Stimulated activated naive CD8-positive, alpha-beta T cell treated with anti-CD3 and anti-CD28 coated beads, Interleukin-15, amount 100 ng/mL, for 72 hours (primary cell): Measurements from ENCODE around the gene GPS1.

Source experiments
- ATAC-seq: fragments of 150-1000 bp; cut with Tn5 transposase; 2 replicates; pipeline ENCODE4 v1.10.0; 2021; ENCODE audit warnings: mild to moderate bottlenecking, moderate library complexity
- DNase-seq, 2 donors: peaks; one replicate each; pipeline ENCODE4 v3.0.0; 2021 to 2022
- H3K27ac Mint-ChIP-seq, 2 donors: one replicate each; pipeline ENCODE4 v1.8.0; 2022; ENCODE audit warnings: mild to moderate bottlenecking in 2 of 2, mixed read lengths in 2 of 2, moderate library complexity in 2 of 2
- H3K27me3 Mint-ChIP-seq: one replicate; pipeline ENCODE4 v1.8.0; 2022; ENCODE audit warnings: mixed read lengths
- H3K4me1 Mint-ChIP-seq: one replicate; pipeline ENCODE4 v1.8.0; 2022; ENCODE audit warnings: mild to moderate bottlenecking, mixed read lengths
- H3K4me3 Mint-ChIP-seq, 2 donors: one replicate each; pipeline ENCODE4 v1.8.0; 2022; ENCODE audit warnings: mild to moderate bottlenecking in 2 of 2, mixed read lengths in 2 of 2, moderate library complexity in 1 of 2
- H3K9me3 Mint-ChIP-seq, 2 donors: one replicate each; pipeline ENCODE4 v1.8.0; 2022; ENCODE audit warnings: mixed read lengths in 2 of 2

GPS1 gene

DNA sequence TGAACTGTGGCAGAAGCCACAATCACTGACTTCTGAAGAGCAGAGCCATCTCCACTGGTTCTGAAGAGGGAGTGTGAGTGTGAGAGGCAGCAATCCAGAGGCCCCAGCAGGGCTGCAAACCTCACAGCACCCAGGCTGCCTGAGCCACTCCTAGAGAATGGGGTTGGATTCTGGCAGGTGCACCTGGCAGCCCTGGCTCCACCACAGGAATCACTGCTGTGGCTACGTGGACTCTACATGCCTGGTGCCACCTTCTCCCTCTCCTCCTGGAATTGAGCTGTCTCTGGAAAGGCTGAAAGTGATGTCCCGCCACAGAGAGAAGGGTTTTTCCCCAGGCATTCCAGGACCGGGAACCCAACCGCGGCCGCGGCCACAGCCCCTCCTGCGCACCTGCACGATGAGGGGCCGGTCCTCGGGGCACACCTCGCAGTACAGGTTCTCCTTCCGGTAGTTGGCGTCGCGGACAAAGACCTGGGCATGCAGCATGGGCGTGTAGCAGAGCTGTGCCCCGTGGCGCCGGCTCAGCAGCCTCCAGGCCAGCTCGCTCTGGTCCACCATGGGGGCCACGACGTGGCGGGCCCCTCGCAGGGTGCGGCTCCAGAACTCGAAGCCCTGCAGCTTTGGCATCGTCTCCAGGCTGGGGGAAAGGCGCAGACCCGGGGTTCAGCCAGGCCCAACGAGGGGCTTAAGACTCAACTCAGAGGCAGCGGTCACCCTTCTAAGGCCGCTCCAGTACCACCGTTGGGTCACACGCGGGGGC, 12.9 kb downstream of the GPS1 start:
- Mint-ChIP-seq H3K27ac (peak overlapping the region in 1 of 2 donors; percentile 67), H3K4me3 (peak overlapping the region; percentile 64 to 84), H3K9me3 (no peaks in the 10 kb centered on the region), H3K27me3 (no peaks in the 10 kb centered on the region), H3K4me1 (peaks cover 29% of the 10 kb centered on the region)
- ATAC-seq (no peak), DNase-seq (no peak)

DNA sequence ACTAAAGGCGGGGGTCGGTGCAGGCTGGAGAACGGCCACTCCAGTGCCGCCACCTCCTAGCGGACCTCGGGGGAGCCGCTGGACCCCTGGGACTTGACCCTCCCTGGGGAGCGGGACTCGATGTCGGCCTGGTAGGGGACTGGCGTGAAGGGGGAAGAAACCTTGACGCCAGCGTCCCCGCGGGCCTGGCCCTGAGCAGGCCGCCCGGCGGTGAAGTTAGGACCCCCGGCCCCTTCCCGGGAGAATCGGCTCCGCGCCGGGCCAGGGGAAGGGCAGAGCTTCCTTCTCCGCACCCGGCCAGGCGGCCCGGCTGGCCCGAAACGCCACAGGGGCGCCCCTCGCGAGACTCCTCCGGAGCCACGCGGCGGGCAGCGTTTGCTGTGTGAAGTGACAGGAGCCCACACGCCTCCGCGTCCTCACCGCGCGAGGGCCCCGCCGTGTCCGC, 13.5 kb downstream of the GPS1 start:
- no peak for DNase-seq
- H3K27ac Mint-ChIP-seq = peak overlapping the region in 1 of 2 donors; percentile 67

DNA sequence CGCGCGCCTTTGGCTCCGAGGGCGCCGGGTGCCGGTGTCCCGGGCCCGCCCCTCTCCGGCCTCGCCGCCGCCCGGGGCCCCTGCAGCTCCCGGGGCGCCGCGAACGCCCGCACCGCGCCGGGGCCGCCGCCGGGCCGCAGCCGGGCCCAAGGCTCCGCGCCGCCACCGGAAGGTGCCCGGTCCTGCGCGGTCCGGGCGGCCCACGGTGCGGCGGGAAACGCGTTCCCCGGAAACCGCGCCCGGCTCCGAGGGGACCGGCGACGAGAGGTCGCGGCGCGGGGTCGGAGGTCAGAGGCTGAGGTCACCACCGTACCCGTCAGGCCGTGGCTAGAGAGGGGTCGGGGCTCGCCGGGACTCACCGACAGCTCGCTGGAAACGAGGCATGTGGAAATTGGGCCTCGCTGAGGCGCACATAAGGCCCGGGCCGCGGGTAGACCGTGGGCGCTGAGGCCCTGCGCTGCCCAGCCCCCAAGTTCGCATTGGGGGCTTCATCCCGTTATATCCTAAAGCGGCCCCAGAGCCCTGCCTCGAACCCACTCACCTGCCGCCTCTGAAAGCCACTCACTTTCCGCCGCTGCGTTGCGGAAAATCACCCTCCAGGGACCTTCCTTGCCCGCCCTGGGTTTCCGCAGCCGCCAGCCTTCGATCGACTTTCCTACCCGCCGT, 14.1 kb downstream of the GPS1 start, which contains the start of gene DUS1L:
TSS of gene DUS1L (minus strand) at position 167 of the 666 bp plus-strand sequence. CDS start 745 bp downstream, outside the sequence.
- ATAC-seq = peak; percentile 93
- H3K27ac Mint-ChIP-seq = peak within 1 kb of the TSS; percentile 93 to 97
- peak within 1 kb of the TSS; percentile 89 to 91 for H3K4me3 Mint-ChIP-seq
- H3K9me3 Mint-ChIP-seq = no peaks in the 10 kb centered on the region
- peak; percentile 77 to 79 for DNase-seq
- peaks cover 25% of the 10 kb centered on the region for H3K4me1 Mint-ChIP-seq
- no peaks in the 10 kb centered on the region for H3K27me3 Mint-ChIP-seq

More for the DNA sequence above, 13.5 kb downstream of the GPS1 start:
- Mint-ChIP-seq H3K9me3 (no peaks in the 10 kb centered on the region), H3K27me3 (no peaks in the 10 kb centered on the region), H3K4me1 (peaks cover 29% of the 10 kb centered on the region), H3K4me3 (peak overlapping the region; percentile 64 to 84)
- peak; percentile 59 for ATAC-seq

DNA sequence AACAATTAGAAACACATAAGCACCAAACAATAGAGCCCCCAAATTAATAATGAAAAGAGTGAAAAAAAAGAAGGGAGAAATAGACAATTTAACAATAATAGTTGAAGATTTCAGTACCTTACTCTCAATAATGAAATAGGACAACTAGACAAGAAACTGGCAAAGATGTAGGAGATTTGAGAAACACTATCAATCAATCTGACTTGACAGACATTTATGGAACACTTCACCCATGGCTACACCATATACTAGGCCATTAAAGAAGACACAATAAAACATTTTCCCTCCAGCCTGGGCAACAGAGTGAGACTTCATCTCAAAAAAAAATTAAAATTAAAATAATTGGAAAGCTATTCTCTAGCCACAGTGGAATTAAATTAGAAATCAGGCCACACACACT, 18.9 kb downstream of the GPS1 start:
- Mint-ChIP-seq H3K9me3 (no peaks in the 10 kb centered on the region), H3K4me3 (no peak overlapping the region), H3K27me3 (no peaks in the 10 kb centered on the region), H3K27ac (peak overlapping the region in 1 of 2 donors; percentile 23), H3K4me1 (peaks cover 8% of the 10 kb centered on the region)
- DNase-seq (no peak), ATAC-seq (no peak)

DNA sequence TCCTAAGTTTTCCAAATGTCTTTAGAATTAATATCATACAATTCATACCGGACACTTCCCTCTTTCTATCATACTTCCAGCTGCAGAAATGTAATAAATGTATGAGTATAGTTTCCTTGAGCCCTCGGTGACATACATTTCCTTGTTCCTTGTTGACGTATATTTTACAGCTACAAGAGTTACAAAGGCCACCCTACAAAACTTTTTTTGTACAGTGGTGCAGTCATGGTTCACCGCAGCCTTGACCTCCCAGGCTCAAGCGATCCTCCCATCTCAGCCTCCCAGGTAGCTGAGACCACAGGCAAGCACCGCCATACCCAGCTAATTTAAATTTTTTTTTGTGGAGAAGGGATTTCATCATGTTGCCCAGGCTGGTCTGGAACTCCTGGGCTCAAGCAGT, 21.1 kb downstream of the GPS1 start:
- Mint-ChIP-seq H3K4me3 (no peak overlapping the region), H3K27me3 (no peaks in the 10 kb centered on the region), H3K4me1 (no peaks in the 10 kb centered on the region), H3K27ac (no peak overlapping the region), H3K9me3 (no peaks in the 10 kb centered on the region)
- ATAC-seq = no peak
- DNase-seq = no peak

DNA sequence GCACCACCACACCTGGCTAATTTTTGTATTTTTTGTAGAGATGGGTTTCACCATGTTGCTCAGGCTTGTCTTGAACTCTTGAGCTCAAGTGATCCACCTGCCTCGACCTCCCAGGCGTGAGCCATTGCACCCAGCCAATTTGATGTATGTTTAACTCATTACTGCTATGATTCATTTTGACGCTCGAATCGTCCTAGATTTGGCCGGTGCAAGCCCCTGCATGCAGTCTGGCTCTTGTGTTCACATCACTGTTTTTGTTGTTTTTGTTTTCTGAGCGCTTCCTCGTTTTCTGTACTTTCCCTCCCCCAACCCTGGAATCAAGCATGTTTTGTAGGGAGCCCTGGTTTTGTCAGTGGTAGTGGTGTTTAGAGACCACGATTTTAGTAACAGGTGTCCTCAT, 21.7 kb downstream of the GPS1 start:
- Mint-ChIP-seq H3K9me3 (no peaks in the 10 kb centered on the region), H3K4me1 (no peaks in the 10 kb centered on the region), H3K27ac (no peak overlapping the region), H3K27me3 (no peaks in the 10 kb centered on the region), H3K4me3 (no peak overlapping the region)
- ATAC-seq = no peak
- DNase-seq = no peak

DNA sequence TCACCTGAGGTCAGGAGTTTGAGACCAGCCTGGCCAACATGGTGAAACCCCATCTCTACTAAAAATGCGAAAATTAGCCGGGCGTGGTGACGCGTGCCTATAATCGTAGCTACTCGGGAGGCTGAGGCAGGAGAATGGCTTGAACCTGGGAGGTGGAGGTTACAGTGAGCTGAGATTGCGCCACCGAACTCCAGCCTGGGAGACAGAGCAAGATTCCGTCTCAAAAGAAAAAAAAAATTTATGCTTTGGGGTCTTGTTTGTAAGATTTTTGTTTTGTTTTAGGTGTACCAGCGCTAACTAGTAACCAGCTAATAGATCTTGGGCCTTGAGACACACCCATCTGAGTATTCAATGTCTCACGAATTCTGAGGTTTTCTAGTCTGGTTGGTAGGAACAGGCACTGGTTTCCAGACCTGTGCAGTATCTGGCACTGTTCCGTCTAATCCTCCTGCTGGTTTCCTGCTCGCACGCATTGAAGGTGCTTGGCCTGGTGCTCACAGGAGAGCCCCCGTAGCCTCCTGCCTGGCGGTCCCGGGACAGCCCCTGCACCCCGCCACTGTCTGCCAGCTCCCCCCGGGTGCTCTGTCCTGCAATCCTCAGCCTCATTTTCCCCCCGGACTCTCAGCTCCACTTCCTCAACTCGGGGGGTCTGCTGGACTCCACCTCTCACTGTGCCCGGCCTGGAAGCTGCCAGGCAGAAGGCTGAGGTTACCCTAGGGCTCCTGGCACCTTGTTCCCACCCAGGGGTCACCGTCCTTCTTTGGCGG, 24.5 kb downstream of the GPS1 start:
- no peaks in the 10 kb centered on the region for H3K27me3 Mint-ChIP-seq
- ATAC-seq (no peak), DNase-seq (no peak)
- no peak overlapping the region for H3K4me3 Mint-ChIP-seq
- no peaks in the 10 kb centered on the region for H3K4me1 Mint-ChIP-seq
- no peak overlapping the region for H3K27ac Mint-ChIP-seq
- H3K9me3 Mint-ChIP-seq = no peaks in the 10 kb centered on the region

DNA sequence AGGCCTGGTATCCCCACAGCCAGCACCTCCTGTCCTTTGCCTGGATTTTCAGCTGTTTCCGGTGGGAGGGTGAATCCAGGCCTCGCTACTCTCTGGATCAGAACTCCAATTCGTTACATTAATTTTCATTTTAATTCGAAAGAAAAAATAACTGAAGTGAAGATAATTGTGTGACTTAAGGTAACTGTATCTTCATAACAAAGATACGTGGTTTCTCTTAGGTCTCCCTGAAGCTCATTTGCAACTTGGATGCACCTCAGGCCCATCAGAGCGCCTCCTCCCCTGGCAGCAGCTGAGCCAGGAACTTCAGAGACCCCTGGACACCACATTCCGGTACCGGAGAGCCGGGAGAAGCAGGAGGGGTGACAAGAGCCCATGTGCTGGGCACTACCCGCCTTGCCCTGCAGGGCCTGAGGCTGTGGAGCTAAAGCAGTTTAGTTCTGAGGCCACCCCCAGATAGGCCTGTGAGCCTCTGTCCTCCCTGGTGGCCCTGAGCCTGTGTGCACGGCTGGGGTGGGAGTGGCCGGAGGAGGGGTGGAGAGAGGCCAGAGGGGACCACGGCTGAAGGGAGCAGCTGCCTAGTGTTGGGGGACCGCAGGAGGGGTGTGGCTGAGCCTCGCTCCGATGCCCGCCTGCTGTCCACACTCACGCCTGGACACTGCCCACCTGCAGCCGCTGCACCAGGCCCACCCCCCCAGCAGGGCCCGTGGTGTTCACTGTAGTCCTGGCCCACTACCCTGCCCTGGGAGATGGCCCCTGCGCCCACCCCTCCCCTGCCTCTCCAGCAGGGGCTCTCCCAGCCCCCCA, 25.3 kb downstream of the GPS1 start:
- H3K4me1 Mint-ChIP-seq = no peaks in the 10 kb centered on the region

DNA sequence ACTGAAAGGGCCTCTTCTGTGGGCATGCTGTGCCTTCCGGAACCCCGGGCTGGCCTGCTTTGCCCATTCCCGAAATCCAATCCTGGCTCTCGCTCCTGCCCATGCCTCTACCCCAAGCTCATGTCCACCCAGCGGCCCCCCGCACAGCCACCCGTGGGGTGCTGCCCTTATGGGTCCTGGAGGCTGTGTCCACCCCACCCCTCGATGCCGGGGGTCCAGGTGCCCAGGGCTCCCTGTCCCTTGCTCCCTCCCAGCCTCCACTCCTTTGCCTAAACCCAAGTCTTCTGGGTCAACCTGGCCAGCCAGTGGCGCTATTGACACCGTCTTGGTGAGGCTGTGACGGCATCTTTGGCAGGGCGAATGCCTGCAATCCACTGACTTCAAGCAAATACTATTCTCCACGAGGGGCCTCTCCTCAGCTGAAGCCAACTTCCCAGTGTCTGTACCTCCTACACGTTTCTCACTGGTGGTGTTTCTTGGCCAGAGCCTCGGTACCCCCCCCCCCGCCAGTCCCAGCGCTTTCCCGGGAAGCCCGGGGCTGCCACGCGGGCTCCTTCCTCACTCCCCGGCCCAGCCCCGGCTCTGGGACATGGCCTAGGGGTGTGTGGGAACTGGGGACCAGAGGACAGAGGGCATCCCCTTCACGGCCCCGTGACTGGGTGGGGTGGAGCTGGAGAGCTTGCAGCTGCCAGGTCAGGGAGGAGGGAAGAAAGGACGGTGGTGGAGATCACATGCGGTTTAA, 26.1 kb downstream of the GPS1 start:
- Mint-ChIP-seq H3K4me3 (no peak overlapping the region), H3K27ac (no peak overlapping the region)
- peak; percentile 14 for ATAC-seq

More for the DNA sequence above, 25.3 kb downstream of the GPS1 start:
- Mint-ChIP-seq H3K27ac (no peak overlapping the region), H3K27me3 (no peaks in the 10 kb centered on the region), H3K9me3 (no peaks in the 10 kb centered on the region), H3K4me3 (no peak overlapping the region)
- ATAC-seq (peak; percentile 30), DNase-seq (no peak)

DNA sequence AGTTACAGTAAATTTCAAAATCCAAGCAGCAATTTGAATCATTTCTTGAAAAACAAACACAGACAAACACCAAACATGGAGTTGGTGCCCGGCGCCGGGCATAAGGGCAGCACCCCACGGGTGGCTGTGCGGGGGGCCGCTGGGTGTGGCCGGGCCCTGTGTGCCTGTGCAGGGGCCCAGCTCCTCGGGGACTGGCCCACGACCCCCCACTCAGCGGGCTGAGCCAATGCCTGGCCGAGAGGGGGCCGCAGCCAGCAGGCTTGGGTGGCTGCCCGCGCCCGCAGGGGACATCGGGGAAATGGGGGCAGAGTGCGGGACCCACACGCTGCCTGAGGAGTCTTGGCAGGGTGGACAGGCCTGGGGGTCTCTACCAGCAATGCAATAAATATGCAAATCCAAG, 26.7 kb downstream of the GPS1 start:
- H3K4me1 Mint-ChIP-seq = no peaks in the 10 kb centered on the region
- H3K4me3 Mint-ChIP-seq = no peak overlapping the region
- no peak overlapping the region for H3K27ac Mint-ChIP-seq
- DNase-seq (no peak), ATAC-seq (no peak)
- no peaks in the 10 kb centered on the region for H3K27me3 Mint-ChIP-seq
- no peaks in the 10 kb centered on the region for H3K9me3 Mint-ChIP-seq

More for the DNA sequence above, 26.1 kb downstream of the GPS1 start:
- H3K27me3 Mint-ChIP-seq = no peaks in the 10 kb centered on the region
- H3K9me3 Mint-ChIP-seq = no peaks in the 10 kb centered on the region
- H3K4me1 Mint-ChIP-seq = no peaks in the 10 kb centered on the region
- DNase-seq = no peak

DNA sequence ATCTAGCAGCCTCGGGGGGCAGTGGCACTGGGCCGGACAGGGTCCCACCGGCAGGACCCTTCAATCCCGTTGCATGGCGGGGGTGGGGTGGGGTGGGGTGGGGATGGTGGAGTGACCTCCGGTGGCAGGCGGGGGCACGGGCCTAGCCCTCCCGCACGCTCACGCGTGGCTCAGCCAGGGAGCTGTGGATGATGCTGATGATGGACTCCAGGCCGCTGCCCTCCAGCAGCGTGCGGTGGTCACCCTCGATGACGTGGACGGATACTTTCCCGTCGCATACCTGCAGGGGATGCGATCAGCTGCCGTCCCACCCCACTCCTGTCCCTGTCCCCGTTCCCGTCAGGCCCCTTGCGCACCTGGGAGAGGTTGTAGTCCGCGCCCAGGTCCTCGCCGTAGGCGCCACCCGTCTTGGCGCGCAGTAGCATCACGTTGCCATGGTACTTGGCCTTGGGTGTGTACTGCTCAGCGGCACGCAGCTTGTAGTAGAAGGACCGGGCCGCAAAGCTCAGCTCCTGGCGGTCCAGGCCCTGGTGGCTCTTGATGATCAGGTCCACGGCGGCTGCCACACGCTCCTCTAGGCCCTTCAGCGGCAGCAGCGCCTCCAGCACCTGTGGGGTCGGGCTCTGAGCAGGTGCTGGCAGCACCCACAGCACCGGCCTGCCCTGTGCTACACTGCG, 27.4 kb downstream of the GPS1 start:
- ATAC-seq (no peak), DNase-seq (no peak)
- Mint-ChIP-seq H3K4me1 (no peaks in the 10 kb centered on the region), H3K27me3 (no peaks in the 10 kb centered on the region), H3K27ac (no peak overlapping the region), H3K4me3 (no peak overlapping the region), H3K9me3 (no peaks in the 10 kb centered on the region)

DNA sequence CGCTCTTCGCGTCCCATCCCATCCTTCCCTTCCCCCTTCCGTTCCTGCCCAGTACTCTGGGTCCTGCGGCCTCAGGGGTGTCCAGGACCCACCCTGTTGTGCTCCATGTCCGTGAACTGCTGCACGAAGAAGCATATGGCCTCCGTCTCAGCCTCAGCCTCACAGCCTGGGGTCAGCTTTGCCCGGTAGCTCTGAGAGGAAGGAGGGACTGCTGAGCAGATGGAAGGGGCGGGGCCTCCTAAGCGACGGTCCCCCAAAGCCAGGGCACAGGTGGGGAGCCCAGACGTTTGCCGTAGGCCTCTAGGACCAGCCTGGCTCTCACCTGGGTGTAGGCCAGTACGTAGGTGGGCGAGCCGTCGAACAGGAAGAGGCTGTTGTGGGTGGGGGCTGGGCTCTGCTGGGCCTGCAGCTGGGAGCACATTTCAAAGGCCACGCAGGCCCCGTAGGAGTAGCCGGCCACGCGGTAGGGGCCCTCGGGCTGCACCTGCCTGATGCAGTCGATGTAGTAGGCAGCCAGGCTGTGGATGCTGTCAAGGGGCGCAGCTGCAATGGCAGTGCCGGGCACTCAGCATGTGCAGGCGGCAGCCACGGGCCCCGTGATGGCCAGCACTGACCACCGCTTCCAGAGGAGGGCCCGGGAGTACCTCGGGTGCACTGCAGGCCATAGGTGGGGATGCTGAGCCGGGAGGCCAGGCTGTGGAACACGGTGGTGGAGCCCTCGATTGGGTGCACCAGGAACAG, 28.5 kb downstream of the GPS1 start:
- H3K4me1 Mint-ChIP-seq = no peaks in the 10 kb centered on the region
- H3K4me3 Mint-ChIP-seq = no peak overlapping the region

DNA sequence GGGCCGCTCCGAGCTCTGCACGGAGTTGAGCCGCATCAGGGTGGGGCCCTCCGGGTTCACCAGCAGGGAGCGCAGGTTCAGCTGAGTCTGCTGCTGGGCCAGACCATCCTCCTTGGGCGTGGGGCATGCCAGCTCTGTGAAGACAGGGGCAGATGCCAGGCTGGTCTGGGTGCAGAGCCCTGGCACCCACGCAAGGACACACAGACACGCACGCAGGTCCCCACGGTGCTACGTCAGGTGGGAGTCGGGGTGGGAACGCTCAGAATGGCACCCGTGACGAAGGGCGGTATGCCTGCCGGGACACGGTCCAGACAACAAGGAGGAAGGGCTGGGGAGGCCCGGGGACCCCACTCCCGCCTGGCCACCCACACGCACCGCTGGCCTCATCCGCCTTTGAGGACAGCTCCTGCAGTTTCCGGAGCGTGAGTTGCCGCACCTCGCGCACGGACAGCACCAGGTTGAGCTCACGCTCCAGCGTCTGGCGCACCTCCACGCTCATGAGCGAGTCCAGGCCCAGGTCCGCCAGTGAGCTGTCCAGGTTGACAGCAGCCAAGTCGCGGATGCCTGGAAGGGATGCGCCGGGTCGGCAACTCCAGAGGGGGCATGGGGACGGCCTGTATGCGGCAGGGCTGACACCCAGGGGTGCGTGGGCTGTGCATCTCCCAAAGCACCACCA, 29.2 kb downstream of the GPS1 start:
- no peaks in the 10 kb centered on the region for H3K9me3 Mint-ChIP-seq
- no peak for ATAC-seq
- no peak overlapping the region for H3K4me3 Mint-ChIP-seq
- H3K4me1 Mint-ChIP-seq = no peaks in the 10 kb centered on the region
- no peaks in the 10 kb centered on the region for H3K27me3 Mint-ChIP-seq
- no peak for DNase-seq
- peak overlapping the region in 1 of 2 donors; percentile 54 for H3K27ac Mint-ChIP-seq

More for the DNA sequence above, 28.5 kb downstream of the GPS1 start:
- H3K27me3 Mint-ChIP-seq = no peaks in the 10 kb centered on the region
- H3K9me3 Mint-ChIP-seq = no peaks in the 10 kb centered on the region
- H3K27ac Mint-ChIP-seq = no peak overlapping the region
- DNase-seq (no peak), ATAC-seq (no peak)
